ENCODE results near the gene FZR1. TPM values are rescaled to one million over a fixed set of nuclear protein-coding genes. Genes with fewer than 3 reads are reported as not detected.

The FZR1 gene
- total and polyA plus RNA-seq, 2 of the 4 experiments (the other 2 are of a cell fraction): 21.5 to 47.8 TPM

DNA sequence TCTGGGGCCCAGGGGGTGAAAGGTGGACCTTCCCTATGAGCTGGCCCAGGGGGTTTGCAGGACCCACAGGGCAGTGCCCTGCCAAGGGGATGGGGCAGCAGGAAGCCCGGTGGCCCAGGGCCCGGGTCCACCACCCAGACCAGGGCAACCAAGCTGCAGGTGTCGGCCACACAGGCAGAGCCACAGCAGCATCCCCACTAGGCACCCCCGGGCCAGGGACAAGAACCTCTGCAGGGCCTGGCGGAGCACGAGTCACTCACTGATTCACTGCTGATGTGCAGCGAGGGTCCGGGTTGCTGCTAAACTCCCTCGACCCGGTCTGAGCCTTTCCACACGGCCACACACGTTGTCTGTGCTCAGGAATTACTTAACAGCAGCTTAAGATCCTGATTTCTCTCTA, 8.8 kb downstream of the FZR1 start:
- Histone ChIP-seq H3K56ac (ENCODE audit: extremely low read depth, insufficient read depth, low read length) (no peak overlapping the region), H2AK9ac (replicated peaks; ENCODE audit: low read depth, low read length, poor library complexity) (peak overlapping the region; percentile 5), H3K4me2 (ENCODE audit: low read depth, low read length) (no peak overlapping the region), H3K4me3 (ENCODE audit: insufficient read depth, low read depth, low read length) (no peak overlapping the region), H2BK15ac (ENCODE audit: low read depth, low read length) (no peak overlapping the region), H3K9ac (ENCODE audit: low read depth, low read length) (no peak overlapping the region), H2AK5ac (ENCODE audit: low read depth, low read length) (no peak overlapping the region; the same call in 1 of the 2 replicates), H2AFZ (replicated peaks; ENCODE audit: low read length, poor library complexity) (no peak overlapping the region), H3K9me3 (ENCODE audit: control insufficient read depth, insufficient read depth, low read length) (no peaks in the 10 kb centered on the region), H3K27ac (ENCODE audit: insufficient read depth, low read length) (no peak overlapping the region), H2BK5ac (ENCODE audit: low read depth, low read length, poor library complexity, severe bottlenecking) (no peak overlapping the region), H3K23ac (ENCODE audit: low read depth, low read length) (no peak overlapping the region), H4K5ac (ENCODE audit: low read depth, low read length) (no peak overlapping the region), H3K79me1 (ENCODE audit: low read depth in 1 of 2, low read length in 2 of 2) (peaks cover 7 to 95% of the 10 kb centered on the region in 2 experiments), H4K8ac (ENCODE audit: low read depth in 2 of 2, low read length in 2 of 2) (peak overlapping the region in 1 of 2 experiments; percentile 5; a peak in 1 of 4 replicates), H3K14ac (replicated peaks; ENCODE audit: low read depth, low read length) (no peak overlapping the region), H3K18ac (ENCODE audit: low read depth, low read length) (no peak overlapping the region), H4K20me1 (ENCODE audit: insufficient read depth, low read length) (peaks cover 99% of the 10 kb centered on the region), H4K91ac (ENCODE audit: insufficient read depth, low read depth, low read length) (no peak overlapping the region), H3K36me3 (ENCODE audit: control insufficient read depth, insufficient read depth, low read length) (peaks cover 13% of the 10 kb centered on the region), H2BK20ac (ENCODE audit: low read depth, low read length) (no peak overlapping the region), H2BK120ac (ENCODE audit: low read depth, low read length) (no peak overlapping the region), H3K4me1 (ENCODE audit: control insufficient read depth, insufficient read depth, low read length) (peaks cover 13% of the 10 kb centered on the region), H3K9me1 (ENCODE audit: insufficient read depth, low read length) (peaks cover 19% of the 10 kb centered on the region; the same call in 1 of the 2 replicates), H3K4ac (ENCODE audit: low read depth, low read length) (no peak overlapping the region), H3K27me3 (ENCODE audit: control insufficient read depth, insufficient read depth, low read length) (no peaks in the 10 kb centered on the region)
- intact Hi-C loops (cut with micrococcal nuclease): no loop called here
- DNase-seq: peak; percentile 56
- no peak for TF ChIP-seq MAFK (IDR thresholded peaks at IDR 0.05; ENCODE audit: low read depth, low read length)
- TF ChIP-seq, protein P1, sequence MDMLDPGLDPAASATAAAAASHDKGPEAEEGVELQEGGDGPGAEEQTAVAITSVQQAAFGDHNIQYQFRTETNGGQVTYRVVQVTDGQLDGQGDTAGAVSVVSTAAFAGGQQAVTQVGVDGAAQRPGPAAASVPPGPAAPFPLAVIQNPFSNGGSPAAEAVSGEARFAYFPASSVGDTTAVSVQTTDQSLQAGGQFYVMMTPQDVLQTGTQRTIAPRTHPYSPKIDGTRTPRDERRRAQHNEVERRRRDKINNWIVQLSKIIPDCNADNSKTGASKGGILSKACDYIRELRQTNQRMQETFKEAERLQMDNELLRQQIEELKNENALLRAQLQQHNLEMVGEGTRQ (IDR thresholded peaks at IDR 0.05; ENCODE audit: low read depth, low read length): no peak
- TF ChIP-seq CEBPB (IDR thresholded peaks at IDR 0.05; ENCODE audit: low read depth, low read length): no peak
- TF ChIP-seq POLR2A (IDR thresholded peaks at IDR 0.05; ENCODE audit: low read depth, low read length): no peak
- no peak for TF ChIP-seq RAD21 (IDR thresholded peaks at IDR 0.05; ENCODE audit: low read length)
- no peak for TF ChIP-seq RFX5 (IDR thresholded peaks at IDR 0.05; ENCODE audit: low read depth, low read length)
- TF ChIP-seq RCOR1 (IDR thresholded peaks at IDR 0.05; ENCODE audit: insufficient replicate concordance, low read length): no peak
- TF ChIP-seq, protein P2, sequence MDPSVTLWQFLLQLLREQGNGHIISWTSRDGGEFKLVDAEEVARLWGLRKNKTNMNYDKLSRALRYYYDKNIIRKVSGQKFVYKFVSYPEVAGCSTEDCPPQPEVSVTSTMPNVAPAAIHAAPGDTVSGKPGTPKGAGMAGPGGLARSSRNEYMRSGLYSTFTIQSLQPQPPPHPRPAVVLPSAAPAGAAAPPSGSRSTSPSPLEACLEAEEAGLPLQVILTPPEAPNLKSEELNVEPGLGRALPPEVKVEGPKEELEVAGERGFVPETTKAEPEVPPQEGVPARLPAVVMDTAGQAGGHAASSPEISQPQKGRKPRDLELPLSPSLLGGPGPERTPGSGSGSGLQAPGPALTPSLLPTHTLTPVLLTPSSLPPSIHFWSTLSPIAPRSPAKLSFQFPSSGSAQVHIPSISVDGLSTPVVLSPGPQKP (IDR thresholded peaks at IDR 0.05; ENCODE audit: borderline replicate concordance, low read depth, low read length): no peak
- TF ChIP-seq MXI1 (IDR thresholded peaks at IDR 0.05; ENCODE audit: borderline replicate concordance, low read depth, low read length): no peak
- TF ChIP-seq, protein P3, sequence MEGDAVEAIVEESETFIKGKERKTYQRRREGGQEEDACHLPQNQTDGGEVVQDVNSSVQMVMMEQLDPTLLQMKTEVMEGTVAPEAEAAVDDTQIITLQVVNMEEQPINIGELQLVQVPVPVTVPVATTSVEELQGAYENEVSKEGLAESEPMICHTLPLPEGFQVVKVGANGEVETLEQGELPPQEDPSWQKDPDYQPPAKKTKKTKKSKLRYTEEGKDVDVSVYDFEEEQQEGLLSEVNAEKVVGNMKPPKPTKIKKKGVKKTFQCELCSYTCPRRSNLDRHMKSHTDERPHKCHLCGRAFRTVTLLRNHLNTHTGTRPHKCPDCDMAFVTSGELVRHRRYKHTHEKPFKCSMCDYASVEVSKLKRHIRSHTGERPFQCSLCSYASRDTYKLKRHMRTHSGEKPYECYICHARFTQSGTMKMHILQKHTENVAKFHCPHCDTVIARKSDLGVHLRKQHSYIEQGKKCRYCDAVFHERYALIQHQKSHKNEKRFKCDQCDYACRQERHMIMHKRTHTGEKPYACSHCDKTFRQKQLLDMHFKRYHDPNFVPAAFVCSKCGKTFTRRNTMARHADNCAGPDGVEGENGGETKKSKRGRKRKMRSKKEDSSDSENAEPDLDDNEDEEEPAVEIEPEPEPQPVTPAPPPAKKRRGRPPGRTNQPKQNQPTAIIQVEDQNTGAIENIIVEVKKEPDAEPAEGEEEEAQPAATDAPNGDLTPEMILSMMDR (conservative IDR thresholded peaks at IDR 0.05; ENCODE audit: low read depth, low read length): no peak
- TF ChIP-seq FOS (IDR thresholded peaks at IDR 0.05; ENCODE audit: low read depth, low read length): no peak
- TF ChIP-seq BHLHE40 (IDR thresholded peaks at IDR 0.05; ENCODE audit: low read depth, low read length): no peak
- TF ChIP-seq MAZ (IDR thresholded peaks at IDR 0.05; ENCODE audit: borderline replicate concordance, low read depth, low read length): no peak
- TF ChIP-seq NFE2L2 (IDR thresholded peaks at IDR 0.05; ENCODE audit: low read depth, low read length): no peak
- no peak for TF ChIP-seq SMC3 (IDR thresholded peaks at IDR 0.05; ENCODE audit: low read depth, low read length)
- no peak for TF ChIP-seq CHD1 (IDR thresholded peaks at IDR 0.05; ENCODE audit: low read depth, low read length)
- in situ Hi-C loops (cut with MboI; ENCODE audit: low sequenced_read_pairs): no loop called here
- peak; percentile 35 for ATAC-seq (ENCODE audit: low read depth)
- BruUV-seq (replicated peaks): no TSS peak
- ChIA-PET POLR2A (ENCODE audit: unreplicated experiment) (no interaction called here), CTCF (no interaction called here)
- dilution Hi-C loops (cut with HindIII; ENCODE audit: low sequenced_read_pairs, unreplicated experiment): no loop called here
- 34% methylated on average over 10 of the region's 12 CpGs; no CpG with 5 or more reads in 1 of the 2 experiments for WGBS, 2 experiments (ENCODE audit: extremely low coverage in 2 of 2, insufficient read length in 1 of 2)

Measured in IMR-90 (cell line).